Mucosa of rectum (tissue), 2 donors: ENCODE data around the gene EDAR.

Experiments
- H3K27ac ChIP-seq, 2 donors: one replicate each; pipeline ENCODE4 v1.7.0; 2013; ENCODE audit warnings: inconsistent platforms in 2 of 2, low read depth in 2 of 2, low read length in 2 of 2
- H3K27me3 ChIP-seq, 2 donors: one replicate each; pipeline ENCODE4 v1.7.0; 2013; ENCODE audit warnings: low read length in 2 of 2; ENCODE audit not compliant: control insufficient read depth in 2 of 2, insufficient read depth in 2 of 2
- H3K36me3 ChIP-seq, 2 donors: one replicate each; pipeline ENCODE4 v1.7.0; 2013; ENCODE audit warnings: low read length in 2 of 2; ENCODE audit not compliant: control insufficient read depth in 2 of 2, insufficient read depth in 2 of 2
- H3K4me1 ChIP-seq, 2 donors: one replicate each; pipeline ENCODE4 v1.7.0; 2013; ENCODE audit warnings: low read length in 2 of 2, mild to moderate bottlenecking in 1 of 2; ENCODE audit not compliant: control insufficient read depth in 2 of 2, insufficient read depth in 2 of 2
- H3K4me3 ChIP-seq, 2 donors: one replicate each; pipeline ENCODE4 v1.7.0; 2013; ENCODE audit warnings: low read length in 2 of 2
- H3K9ac ChIP-seq, 2 donors: one replicate each; pipeline ENCODE4 v1.7.0; 2013; ENCODE audit warnings: low read length in 2 of 2, low read depth in 1 of 2, mild to moderate bottlenecking in 1 of 2
- H3K9me3 ChIP-seq, 2 donors: one replicate each; pipeline ENCODE4 v1.7.0; 2013; ENCODE audit warnings: low read length in 2 of 2; ENCODE audit not compliant: control insufficient read depth in 2 of 2
- donor health status: healthy.
- donor health status: Normal muscosa, but diverticular disease.

The EDAR gene

GRCh38 chr2:108921096-108922030 lies 67.7 kb downstream of the EDAR start:
- H3K36me3 ChIP-seq, result no peaks in the 10 kb centered on the region
- H3K4me1 ChIP-seq, result peaks cover 0 to 6% of the 10 kb centered on the region in 2 donors
- H3K9me3 ChIP-seq, result no peaks in the 10 kb centered on the region
- H3K27me3 ChIP-seq, result no peaks in the 10 kb centered on the region
- no peak overlapping the region for H3K4me3 ChIP-seq
- no peak overlapping the region for H3K27ac ChIP-seq
- H3K9ac ChIP-seq, result no peak overlapping the region

- H3K27me3 ChIP-seq, result no peaks in the 10 kb centered on the region
- H3K9me3 ChIP-seq, result no peaks in the 10 kb centered on the region
- H3K4me1 ChIP-seq, result peaks cover 0 to 6% of the 10 kb centered on the region in 2 donors
- no peaks in the 10 kb centered on the region for H3K36me3 ChIP-seq
- no peak overlapping the region for H3K4me3 ChIP-seq
- no peak overlapping the region for H3K9ac ChIP-seq
- no peak overlapping the region for H3K27ac ChIP-seq
Observed at GRCh38 chr2:108920686-108921085, 68.3 kb downstream of the EDAR start.

GRCh38 chr2:108919571-108920373 lies 69.2 kb downstream of the EDAR start:
- H3K4me3 ChIP-seq, result no peak overlapping the region
- peaks cover 0 to 6% of the 10 kb centered on the region in 2 donors for H3K4me1 ChIP-seq
- no peaks in the 10 kb centered on the region for H3K36me3 ChIP-seq
- H3K9me3 ChIP-seq, result no peaks in the 10 kb centered on the region
- no peak overlapping the region for H3K27ac ChIP-seq
- H3K27me3 ChIP-seq, result no peaks in the 10 kb centered on the region
- H3K9ac ChIP-seq, result no peak overlapping the region

- peaks cover 0 to 6% of the 10 kb centered on the region in 2 donors for H3K4me1 ChIP-seq
- H3K27me3 ChIP-seq, result no peaks in the 10 kb centered on the region
- no peak overlapping the region for H3K27ac ChIP-seq
- no peak overlapping the region for H3K4me3 ChIP-seq
- no peaks in the 10 kb centered on the region for H3K9me3 ChIP-seq
- no peaks in the 10 kb centered on the region for H3K36me3 ChIP-seq
- H3K9ac ChIP-seq, result no peak overlapping the region
Observed at GRCh38 chr2:108918941-108919341, 70.1 kb downstream of the EDAR start.

- Histone ChIP-seq H3K4me3 (no peak overlapping the region), H3K36me3 (no peaks in the 10 kb centered on the region), H3K9ac (no peak overlapping the region), H3K4me1 (peaks cover 0 to 6% of the 10 kb centered on the region in 2 donors), H3K27me3 (no peaks in the 10 kb centered on the region), H3K27ac (no peak overlapping the region), H3K9me3 (no peaks in the 10 kb centered on the region)
Observed at GRCh38 chr2:108918156-108918874, 70.7 kb downstream of the EDAR start.

- H3K4me3 ChIP-seq, result no peak overlapping the region
- no peaks in the 10 kb centered on the region for H3K9me3 ChIP-seq
- no peak overlapping the region for H3K27ac ChIP-seq
Observed at GRCh38 chr2:108917526-108917925, 71.5 kb downstream of the EDAR start.

GRCh38 chr2:108916796-108917421 lies 72.1 kb downstream of the EDAR start:
- Histone ChIP-seq H3K4me1 (peaks cover 0 to 6% of the 10 kb centered on the region in 2 donors), H3K27me3 (no peaks in the 10 kb centered on the region), H3K9me3 (no peaks in the 10 kb centered on the region), H3K9ac (no peak overlapping the region), H3K4me3 (no peak overlapping the region), H3K36me3 (no peaks in the 10 kb centered on the region), H3K27ac (no peak overlapping the region)

More at GRCh38 chr2:108917526-108917925, 71.5 kb downstream of the EDAR start:
- Histone ChIP-seq H3K4me1 (peaks cover 0 to 6% of the 10 kb centered on the region in 2 donors), H3K27me3 (no peaks in the 10 kb centered on the region), H3K36me3 (no peaks in the 10 kb centered on the region), H3K9ac (no peak overlapping the region)

GRCh38 chr2:108916122-108916795 lies 72.8 kb downstream of the EDAR start:
- H3K9me3 ChIP-seq, result no peaks in the 10 kb centered on the region
- H3K4me1 ChIP-seq, result peaks cover 0 to 6% of the 10 kb centered on the region in 2 donors
- H3K4me3 ChIP-seq, result no peak overlapping the region
- H3K36me3 ChIP-seq, result no peaks in the 10 kb centered on the region
- no peaks in the 10 kb centered on the region for H3K27me3 ChIP-seq
- no peak overlapping the region for H3K9ac ChIP-seq
- no peak overlapping the region for H3K27ac ChIP-seq

- Histone ChIP-seq H3K4me3 (no peak overlapping the region), H3K9me3 (no peaks in the 10 kb centered on the region), H3K9ac (no peak overlapping the region), H3K36me3 (no peaks in the 10 kb centered on the region), H3K4me1 (peaks cover 6 to 7% of the 10 kb centered on the region in 2 donors), H3K27me3 (no peaks in the 10 kb centered on the region), H3K27ac (no peak overlapping the region)
Observed at GRCh38 chr2:108912629-108912902, 76.5 kb downstream of the EDAR start.
